Endothelial cell of umbilical vein (primary cell): ENCODE measurements around the gene PIGQ. TPM values are rescaled to one million over a fixed set of nuclear protein-coding genes. Genes with fewer than 3 reads are reported as not detected.

Experiments
- BruUV-seq: library from RNA; stranded (reverse); fragments of 400-500 nt; replicated peaks from 2 replicates; lab custom pipeline; 2021; lab: Mats Ljungman, UMichigan
- CTCF ChIA-PET: fragments of 300-600, 350-600 bp; sonication (Branson Sonifier 250); formaldehyde crosslinking; loops from one replicate; lab custom pipeline; 2021; ENCODE audit warnings: antibody characterized with exemption, inconsistent platforms; lab: Charles Lee
- POLR2A ChIA-PET: fragments of 300-600, 350-600 bp; sonication (Branson Sonifier 250); formaldehyde crosslinking; loops from one replicate; lab custom pipeline; 2021; ENCODE audit warnings: antibody characterized with exemption, inconsistent platforms; lab: Charles Lee
- DNase-seq: peaks from one replicate; pipeline ENCODE4 v3.0.0-alpha.2; 2011; ENCODE audit warnings: low read depth, low spot score
- FAIRE-seq: peaks from 2 replicates; lab custom pipeline; 2011; peaks lifted over from hg19 to GRCh38; lab: Jason Lieb, UNC
- H2AFZ ChIP-seq: 2 replicates; pipeline ENCODE4 v1.6.0; 2012; ENCODE audit warnings: low read depth, low read length, control low read depth, inconsistent platforms
- H3K27ac ChIP-seq: 2 replicates; pipeline ENCODE4 v1.5.1; 2011; ENCODE audit warnings: low read depth, mild to moderate bottlenecking, control low read depth, low read length, moderate library complexity; ENCODE audit not compliant: insufficient read depth
- H3K27me3 ChIP-seq, 2 experiments: 2 replicates each; pipeline versions ENCODE4 v1.6.0 to v1.6.1; 2011; ENCODE audit warnings: low read length in 2 of 2, mixed read lengths in 1 of 2; ENCODE audit not compliant: control insufficient read depth in 2 of 2, insufficient read depth in 2 of 2
- H3K36me3 ChIP-seq, 2 experiments: 2 replicates in 1 of 2; 3 replicates in 1 of 2; pipeline ENCODE4 v1.5.1; 2011; ENCODE audit warnings: low read length in 2 of 2, mild to moderate bottlenecking in 1 of 2, moderate library complexity in 1 of 2; ENCODE audit not compliant: control insufficient read depth in 2 of 2, insufficient read depth in 2 of 2; ENCODE audit errors: extremely low read depth in 1 of 2
- H3K4me1 ChIP-seq: 3 replicates; pipeline ENCODE4 v1.5.1; 2011; ENCODE audit warnings: mild to moderate bottlenecking, low read length; ENCODE audit not compliant: control insufficient read depth, insufficient read depth; ENCODE audit errors: extremely low read depth
- H3K4me2 ChIP-seq: 2 replicates; pipeline ENCODE4 v1.6.1; 2011; ENCODE audit warnings: low read length, control low read depth, mixed read lengths; ENCODE audit not compliant: insufficient read depth
- H3K4me3 ChIP-seq, 3 experiments: fragments of 200-600 bp in 1 of 3; sonication (generic), shearing (Covaris generic) in 1 of 3; replicated peaks in 1 of 3; 2 replicates each; pipeline ENCODE4 v1.5.1; 2011 to 2016; ENCODE audit warnings: control low read depth in 3 of 3, low read length in 3 of 3, mild to moderate bottlenecking in 2 of 3, inconsistent platforms in 1 of 3, low read depth in 1 of 3, moderate library complexity in 1 of 3; ENCODE audit not compliant: insufficient read depth in 1 of 3
- H3K79me2 ChIP-seq: 2 replicates; pipeline ENCODE4 v1.6.0; 2012; ENCODE audit warnings: low read length, inconsistent platforms; ENCODE audit not compliant: control insufficient read depth, insufficient read depth
- H3K9ac ChIP-seq: replicated peaks from 2 replicates; pipeline ENCODE3; 2011; ENCODE audit warnings: low read length, control low read depth; ENCODE audit not compliant: insufficient read depth; ENCODE audit errors: extremely low read depth
- H3K9me1 ChIP-seq: replicated peaks from 3 replicates; pipeline ENCODE4 v1.6.0; 2011; ENCODE audit warnings: mild to moderate bottlenecking, low read length; ENCODE audit not compliant: control insufficient read depth, insufficient read depth; ENCODE audit errors: extremely low read depth
- H3K9me3 ChIP-seq: replicated peaks from 2 replicates; pipeline ENCODE4 v1.5.1; 2012; ENCODE audit warnings: low read length, inconsistent platforms; ENCODE audit not compliant: control insufficient read depth, insufficient read depth
- H4K20me1 ChIP-seq: replicated peaks from 2 replicates; pipeline ENCODE3; 2011; ENCODE audit warnings: mild to moderate bottlenecking, low read length; ENCODE audit not compliant: control insufficient read depth, insufficient read depth; ENCODE audit errors: extremely low read depth
- EZH2 ChIP-seq: IDR thresholded peaks from 2 replicates; pipeline ENCODE4 v1.6.1; 2012; ENCODE audit warnings: borderline replicate concordance, low read depth, mild to moderate bottlenecking, moderate library complexity, low read length, inconsistent platforms; ENCODE audit not compliant: severe bottlenecking
- FOS ChIP-seq: IDR thresholded peaks from 2 replicates; pipeline ENCODE4 v1.6.1; 2011; ENCODE audit warnings: mild to moderate bottlenecking, low read length, moderate library complexity, borderline replicate concordance; ENCODE audit not compliant: insufficient read depth
- GATA2 ChIP-seq: IDR thresholded peaks from 2 replicates; pipeline ENCODE4 v1.7.0; 2011; ENCODE audit warnings: low read depth, mild to moderate bottlenecking, moderate library complexity, mixed read lengths, low read length; ENCODE audit not compliant: insufficient read length, insufficient read depth
- JUN ChIP-seq: IDR thresholded peaks from 2 replicates; pipeline ENCODE4 v1.6.1; 2011; ENCODE audit warnings: borderline replicate concordance, low read depth; ENCODE audit not compliant: insufficient read length, insufficient read depth
- MYC ChIP-seq: IDR thresholded peaks from one replicate; pipeline ENCODE4 v1.6.1; 2011; ENCODE audit warnings: mild to moderate bottlenecking, low read depth, low read length
- POLR2A ChIP-seq: IDR thresholded peaks from 2 replicates; pipeline ENCODE4 v1.6.1; 2012; ENCODE audit warnings: low read depth, mild to moderate bottlenecking, control low read depth, low read length
- POLR2AphosphoS5 ChIP-seq: IDR thresholded peaks from 2 replicates; pipeline ENCODE4 v1.6.1; 2012; ENCODE audit warnings: low read depth, mild to moderate bottlenecking, control low read depth, low read length, moderate library complexity; ENCODE audit not compliant: insufficient read depth
- dilution Hi-C: fragments of 300-500 bp; cut with MboI; formaldehyde crosslinking; loops from one replicate; pipeline ENCODE4 v1.15.0; 2019; ENCODE audit warnings: low sequenced_read_pairs; ENCODE audit not compliant: extremely low pct_ligation_motif_present
- intact Hi-C: fragments of 100-400 bp; cut with micrococcal nuclease; formaldehyde crosslinking; loops from one replicate; pipeline ENCODE4 v1.10.0; 2022
- polyA plus RNA-seq, 4 experiments: library from polyadenylated mRNA; depleted of rRNA in 3 of 4; stranded (reverse) in 3 of 4; unstranded in 1 of 4; fragments of >200 nt; gene quantifications; 2 replicates each; pipeline versions ENCODE4 v1.2.1 to v1.2.3, GENCODE V29; 2011 to 2012; ENCODE audit warnings: missing spikeins in 1 of 4
- total RNA-seq: library from RNA; stranded (reverse); gene quantifications from 2 replicates; pipeline ENCODE4 v1.2.3, GENCODE V29; 2021
- TF ChIP-seq, protein P1 (sequence below): IDR thresholded peaks from 2 replicates; pipeline ENCODE4 v1.6.1; 2011; ENCODE audit not compliant: insufficient read depth, insufficient read length
- TF ChIP-seq, protein P2 (sequence below), 2 donors: IDR thresholded peaks; 1 replicate in 1 of 2; 2 replicates in 1 of 2; pipeline ENCODE4 v1.5.1; 2011; ENCODE audit warnings: low read length in 2 of 2, mild to moderate bottlenecking in 2 of 2, moderate library complexity in 2 of 2, control low read depth in 1 of 2, inconsistent platforms in 1 of 2, low read depth in 1 of 2; ENCODE audit not compliant: insufficient read depth in 1 of 2; ENCODE audit errors: extremely low read depth in 1 of 2

PIGQ gene
- total and polyA plus RNA-seq, 2 donors (not counting 3 experiments of a cell fraction or from before 2014, with no cell fraction given), result 66.9 to 67.7 TPM

DNA sequence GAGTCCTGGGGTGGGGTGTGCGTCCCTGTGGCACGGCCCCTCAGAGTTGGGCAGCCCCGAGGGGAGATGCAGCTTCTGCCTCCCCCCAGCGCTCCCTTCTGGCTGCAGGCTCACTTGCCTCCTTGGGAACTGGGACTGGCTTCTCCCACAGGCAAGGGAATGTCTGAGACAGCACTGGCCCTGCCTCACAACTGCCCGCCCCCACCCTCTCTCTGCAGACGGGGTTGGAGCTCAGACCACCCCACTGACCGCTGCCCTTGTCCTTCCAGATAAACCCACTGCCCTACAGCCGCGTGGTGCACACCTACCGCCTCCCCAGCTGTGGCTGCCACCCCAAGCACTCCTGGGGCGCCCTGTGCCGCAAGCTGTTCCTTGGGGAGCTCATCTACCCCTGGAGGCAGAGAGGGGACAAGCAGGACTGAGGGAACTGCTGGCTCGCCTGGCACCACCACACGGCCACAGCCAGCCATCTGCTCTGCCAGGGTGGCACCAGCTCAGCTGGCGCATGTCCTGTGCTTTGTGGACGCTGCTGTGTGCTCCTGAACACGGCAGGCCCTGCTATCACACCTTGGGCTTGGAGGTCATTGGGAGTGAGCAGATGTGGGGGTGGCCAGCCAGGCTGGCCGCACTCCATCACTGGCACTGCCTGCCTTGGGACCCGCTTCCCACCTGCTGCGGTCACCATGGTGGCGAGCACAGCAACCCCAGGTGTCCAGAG is 13.0 kb downstream of the PIGQ start:
- Histone ChIP-seq H3K4me2 (no peak overlapping the region), H3K9ac (no peak overlapping the region), H3K27me3 (no peaks in the 10 kb centered on the region), H3K36me3 (no peaks in the 10 kb centered on the region), H3K4me1 (peaks cover 2% of the 10 kb centered on the region), H3K27ac (no peak overlapping the region), H2AFZ (no peak overlapping the region), H3K79me2 (no peaks in the 10 kb centered on the region), H3K9me1 (no peaks in the 10 kb centered on the region), H3K9me3 (no peaks in the 10 kb centered on the region), H3K4me3 (no peak overlapping the region), H4K20me1 (no peaks in the 10 kb centered on the region)
- intact Hi-C loops (no loop called here), dilution Hi-C loops (no loop called here)
- ChIA-PET POLR2A (no interaction called here), CTCF (no interaction called here)
- FAIRE-seq (no peak), DNase-seq (no peak)
- TF ChIP-seq, protein P1, sequence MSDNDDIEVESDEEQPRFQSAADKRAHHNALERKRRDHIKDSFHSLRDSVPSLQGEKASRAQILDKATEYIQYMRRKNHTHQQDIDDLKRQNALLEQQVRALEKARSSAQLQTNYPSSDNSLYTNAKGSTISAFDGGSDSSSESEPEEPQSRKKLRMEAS, result no peak
- TF ChIP-seq, protein P2, sequence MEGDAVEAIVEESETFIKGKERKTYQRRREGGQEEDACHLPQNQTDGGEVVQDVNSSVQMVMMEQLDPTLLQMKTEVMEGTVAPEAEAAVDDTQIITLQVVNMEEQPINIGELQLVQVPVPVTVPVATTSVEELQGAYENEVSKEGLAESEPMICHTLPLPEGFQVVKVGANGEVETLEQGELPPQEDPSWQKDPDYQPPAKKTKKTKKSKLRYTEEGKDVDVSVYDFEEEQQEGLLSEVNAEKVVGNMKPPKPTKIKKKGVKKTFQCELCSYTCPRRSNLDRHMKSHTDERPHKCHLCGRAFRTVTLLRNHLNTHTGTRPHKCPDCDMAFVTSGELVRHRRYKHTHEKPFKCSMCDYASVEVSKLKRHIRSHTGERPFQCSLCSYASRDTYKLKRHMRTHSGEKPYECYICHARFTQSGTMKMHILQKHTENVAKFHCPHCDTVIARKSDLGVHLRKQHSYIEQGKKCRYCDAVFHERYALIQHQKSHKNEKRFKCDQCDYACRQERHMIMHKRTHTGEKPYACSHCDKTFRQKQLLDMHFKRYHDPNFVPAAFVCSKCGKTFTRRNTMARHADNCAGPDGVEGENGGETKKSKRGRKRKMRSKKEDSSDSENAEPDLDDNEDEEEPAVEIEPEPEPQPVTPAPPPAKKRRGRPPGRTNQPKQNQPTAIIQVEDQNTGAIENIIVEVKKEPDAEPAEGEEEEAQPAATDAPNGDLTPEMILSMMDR (IDR thresholded peaks at IDR 0.05; ENCODE audit: extremely low read depth in 1 of 2, insufficient read depth in 1 of 2, low read depth in 1 of 2, low read length in 2 of 2), result no peak
- TF ChIP-seq MYC, result no peak
- no peak for TF ChIP-seq FOS
- TF ChIP-seq POLR2AphosphoS5, result no peak
- TF ChIP-seq JUN, result no peak
- no peak for TF ChIP-seq GATA2
- no peak for TF ChIP-seq EZH2
- TF ChIP-seq POLR2A, result no peak
- BruUV-seq, result no TSS peak
